MM.1S (cell line): ENCODE data around the gene CENPF.
A peak's percentile ranks its signal among the peaks of the same experiment; 100 is the strongest.

Experiments
- DNase-seq: peaks from one replicate; pipeline ENCODE4 v3.0.0-alpha.2; 2015
- H2AFZ ChIP-seq: fragments of 300-600 bp; sonication (generic); 2 replicates; pipeline ENCODE4 v1.6.0; 2016; ENCODE audit warnings: antibody characterized with exemption, low read length
- H3F3A ChIP-seq: fragments of 300-600 bp; sonication (generic); 2 replicates; pipeline ENCODE4 v1.6.1; 2016; ENCODE audit warnings: mild to moderate bottlenecking, antibody characterized with exemption, low read length, moderate library complexity, mixed read lengths; ENCODE audit not compliant: insufficient read depth
- H3K27ac ChIP-seq: fragments of 300-600 bp; sonication (generic); 2 replicates; pipeline ENCODE4 v1.5.1; 2016; ENCODE audit warnings: mild to moderate bottlenecking, low read length
- H3K27me3 ChIP-seq: fragments of 300-600 bp; sonication (generic); replicated peaks from 2 replicates; pipeline ENCODE4 v1.6.0; 2016; ENCODE audit warnings: low read length; ENCODE audit not compliant: insufficient read depth
- H3K36me3 ChIP-seq: fragments of 300-600 bp; sonication (generic); replicated peaks from 2 replicates; pipeline ENCODE4 v1.6.1; 2016; ENCODE audit warnings: mild to moderate bottlenecking, low read length, mixed read lengths; ENCODE audit not compliant: insufficient read depth
- H3K4me1 ChIP-seq: fragments of 300-600 bp; sonication (generic); 2 replicates; pipeline ENCODE4 v1.6.1; 2016; ENCODE audit warnings: low read length, mixed read lengths
- H3K4me2 ChIP-seq: fragments of 300-600 bp; sonication (generic); 2 replicates; pipeline ENCODE4 v1.6.0; 2016; ENCODE audit warnings: low read depth, low read length
- H3K4me3 ChIP-seq: fragments of 300-600 bp; sonication (generic); 2 replicates; pipeline ENCODE4 v1.5.1; 2016; ENCODE audit warnings: low read length, mixed read lengths
- H3K79me2 ChIP-seq: fragments of 300-600 bp; sonication (generic); 2 replicates; pipeline ENCODE4 v1.6.1; 2016; ENCODE audit warnings: mixed run types, low read length, mixed read lengths
- H3K9ac ChIP-seq: fragments of 300-600 bp; sonication (generic); 2 replicates; pipeline ENCODE4 v1.6.1; 2016; ENCODE audit warnings: low read length, mixed read lengths
- H3K9me2 ChIP-seq: fragments of 300-600 bp; sonication (generic); replicated peaks from 2 replicates; pipeline ENCODE4 v1.6.1; 2016; ENCODE audit warnings: mild to moderate bottlenecking, low read length, mixed read lengths; ENCODE audit not compliant: insufficient read depth
- H3K9me3 ChIP-seq: fragments of 300-600 bp; sonication (generic); replicated peaks from 2 replicates; pipeline ENCODE4 v1.6.1; 2016; ENCODE audit warnings: mild to moderate bottlenecking, low read length, mixed read lengths; ENCODE audit not compliant: insufficient read depth
- H4K20me1 ChIP-seq: fragments of 300-600 bp; sonication (generic); 2 replicates; pipeline ENCODE4 v1.6.1; 2016; ENCODE audit warnings: mild to moderate bottlenecking, low read length, moderate library complexity, mixed read lengths; ENCODE audit not compliant: insufficient read depth
- CTCF ChIP-seq: fragments of 300-600 bp; sonication (generic); IDR thresholded peaks from 2 replicates; pipeline ENCODE4 v1.5.1; 2016; ENCODE audit warnings: antibody characterized with exemption, low read length, mixed read lengths
- EZH2 ChIP-seq: fragments of 300-600 bp; sonication (generic); optimal IDR thresholded peaks from 2 replicates; pipeline ENCODE3; 2017; ENCODE audit warnings: low read depth, mild to moderate bottlenecking, antibody characterized with exemption, low read length, mixed read lengths
- EZH2phosphoT487 ChIP-seq: fragments of 300-600 bp; sonication (generic); IDR thresholded peaks from 2 replicates; pipeline ENCODE4 v1.6.1; 2018; ENCODE audit warnings: antibody characterized with exemption, low read length

The CENPF gene

GRCh38 chr1:214637722-214638458 is 34.9 kb downstream of the CENPF start:
- no peaks in the 10 kb centered on the region for H3K27me3 ChIP-seq
- peak; percentile 50 for DNase-seq
- peaks cover 46% of the 10 kb centered on the region for H3K36me3 ChIP-seq

GRCh38 chr1:214638459-214638807 is 35.4 kb downstream of the CENPF start:
- TF ChIP-seq EZH2 (no peak), CTCF (no peak), EZH2phosphoT487 (no peak)
- H3K4me2 ChIP-seq = no peak overlapping the region

More at GRCh38 chr1:214637722-214638458, 34.9 kb downstream of the CENPF start:
- Histone ChIP-seq H2AFZ (no peak overlapping the region), H3K4me2 (no peak overlapping the region), H3K27ac (no peak overlapping the region), H3F3A (no peaks in the 10 kb centered on the region), H3K9ac (no peak overlapping the region), H3K9me3 (no peaks in the 10 kb centered on the region), H3K9me2 (no peaks in the 10 kb centered on the region), H3K4me3 (no peak overlapping the region), H4K20me1 (no peaks in the 10 kb centered on the region), H3K4me1 (no peaks in the 10 kb centered on the region), H3K79me2 (no peaks in the 10 kb centered on the region)
- no peak for TF ChIP-seq EZH2phosphoT487
- no peak for TF ChIP-seq EZH2
- TF ChIP-seq CTCF = peak; percentile 67

GRCh38 chr1:214638997-214639396 is 36.0 kb downstream of the CENPF start:
- no peak for DNase-seq

More at GRCh38 chr1:214638459-214638807, 35.4 kb downstream of the CENPF start:
- no peak overlapping the region for H2AFZ ChIP-seq
- no peaks in the 10 kb centered on the region for H3F3A ChIP-seq
- no peaks in the 10 kb centered on the region for H3K9me3 ChIP-seq
- no peak overlapping the region for H3K27ac ChIP-seq
- DNase-seq = no peak
- no peaks in the 10 kb centered on the region for H3K9me2 ChIP-seq
- H3K27me3 ChIP-seq = no peaks in the 10 kb centered on the region
- H4K20me1 ChIP-seq = no peaks in the 10 kb centered on the region
- H3K79me2 ChIP-seq = no peaks in the 10 kb centered on the region
- peaks cover 49% of the 10 kb centered on the region for H3K36me3 ChIP-seq
- H3K4me3 ChIP-seq = no peak overlapping the region
- H3K9ac ChIP-seq = no peak overlapping the region
- H3K4me1 ChIP-seq = no peaks in the 10 kb centered on the region

More at GRCh38 chr1:214638997-214639396, 36.0 kb downstream of the CENPF start:
- no peak overlapping the region for H3K4me2 ChIP-seq
- H3K27ac ChIP-seq = no peak overlapping the region
- no peaks in the 10 kb centered on the region for H4K20me1 ChIP-seq
- no peaks in the 10 kb centered on the region for H3K9me3 ChIP-seq
- TF ChIP-seq EZH2phosphoT487 (no peak), CTCF (no peak), EZH2 (no peak)
- H3K79me2 ChIP-seq = no peaks in the 10 kb centered on the region
- H3K9me2 ChIP-seq = no peaks in the 10 kb centered on the region
- H2AFZ ChIP-seq = no peak overlapping the region
- no peak overlapping the region for H3K9ac ChIP-seq
- H3F3A ChIP-seq = no peaks in the 10 kb centered on the region
- no peaks in the 10 kb centered on the region for H3K4me1 ChIP-seq
- H3K27me3 ChIP-seq = no peaks in the 10 kb centered on the region
- H3K36me3 ChIP-seq = peaks cover 52% of the 10 kb centered on the region
- H3K4me3 ChIP-seq = no peak overlapping the region
